Epithelial cell of proximal tubule (primary cell): ENCODE measurements around the gene SAMD15. TPM values are rescaled to one million over a fixed set of nuclear protein-coding genes. Genes with fewer than 3 reads are reported as not detected.

Experiments
- DNase-seq: peaks from one replicate; pipeline ENCODE4 v3.0.0-alpha.2; 2011; ENCODE audit warnings: low read depth
- H3K4me3 ChIP-seq: 2 replicates; pipeline ENCODE4 v1.5.1; 2011; ENCODE audit warnings: low read depth, mild to moderate bottlenecking, low read length
- total RNA-seq: library from RNA; depleted of rRNA; stranded (reverse); fragments of >200 nt; gene quantifications from 2 replicates; pipeline ENCODE4 v1.2.3, GENCODE V29; 2015
- TF ChIP-seq, protein P1 (sequence below): conservative IDR thresholded peaks from 2 replicates; pipeline ENCODE4 v1.5.1; 2012; ENCODE audit warnings: low read depth, mild to moderate bottlenecking, low read length

The SAMD15 gene
- total RNA-seq, 1 donor from 2014 or later = 0.40 TPM

DNA sequence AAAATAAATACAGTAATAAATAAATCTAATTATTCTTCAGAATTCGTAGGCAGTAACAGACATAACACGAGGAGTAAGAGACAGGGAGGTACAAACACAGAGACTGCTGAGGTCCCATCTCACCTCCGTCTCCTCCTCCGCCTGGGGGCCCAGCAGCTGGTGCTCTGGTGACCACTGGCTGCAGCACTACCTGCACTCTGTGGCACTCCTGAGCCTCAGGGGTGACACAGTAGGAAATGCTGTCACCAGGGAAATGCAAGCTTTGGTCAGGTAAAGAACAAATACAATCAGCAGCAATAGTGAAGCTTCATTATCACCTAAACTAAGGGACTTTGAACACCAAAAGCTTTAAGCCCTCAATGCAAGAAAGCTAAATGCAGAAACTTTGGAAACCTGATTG lies 36.8 kb upstream of the SAMD15 start:
- TF ChIP-seq, protein P1, sequence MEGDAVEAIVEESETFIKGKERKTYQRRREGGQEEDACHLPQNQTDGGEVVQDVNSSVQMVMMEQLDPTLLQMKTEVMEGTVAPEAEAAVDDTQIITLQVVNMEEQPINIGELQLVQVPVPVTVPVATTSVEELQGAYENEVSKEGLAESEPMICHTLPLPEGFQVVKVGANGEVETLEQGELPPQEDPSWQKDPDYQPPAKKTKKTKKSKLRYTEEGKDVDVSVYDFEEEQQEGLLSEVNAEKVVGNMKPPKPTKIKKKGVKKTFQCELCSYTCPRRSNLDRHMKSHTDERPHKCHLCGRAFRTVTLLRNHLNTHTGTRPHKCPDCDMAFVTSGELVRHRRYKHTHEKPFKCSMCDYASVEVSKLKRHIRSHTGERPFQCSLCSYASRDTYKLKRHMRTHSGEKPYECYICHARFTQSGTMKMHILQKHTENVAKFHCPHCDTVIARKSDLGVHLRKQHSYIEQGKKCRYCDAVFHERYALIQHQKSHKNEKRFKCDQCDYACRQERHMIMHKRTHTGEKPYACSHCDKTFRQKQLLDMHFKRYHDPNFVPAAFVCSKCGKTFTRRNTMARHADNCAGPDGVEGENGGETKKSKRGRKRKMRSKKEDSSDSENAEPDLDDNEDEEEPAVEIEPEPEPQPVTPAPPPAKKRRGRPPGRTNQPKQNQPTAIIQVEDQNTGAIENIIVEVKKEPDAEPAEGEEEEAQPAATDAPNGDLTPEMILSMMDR = no peak
- DNase-seq = no peak
- H3K4me3 ChIP-seq = no peak overlapping the region

GRCh38 chr14:77342726-77343397 lies 34.3 kb upstream of the SAMD15 start:
- no peak for DNase-seq
- TF ChIP-seq, protein P1 = no peak
- no peak overlapping the region for H3K4me3 ChIP-seq

DNA sequence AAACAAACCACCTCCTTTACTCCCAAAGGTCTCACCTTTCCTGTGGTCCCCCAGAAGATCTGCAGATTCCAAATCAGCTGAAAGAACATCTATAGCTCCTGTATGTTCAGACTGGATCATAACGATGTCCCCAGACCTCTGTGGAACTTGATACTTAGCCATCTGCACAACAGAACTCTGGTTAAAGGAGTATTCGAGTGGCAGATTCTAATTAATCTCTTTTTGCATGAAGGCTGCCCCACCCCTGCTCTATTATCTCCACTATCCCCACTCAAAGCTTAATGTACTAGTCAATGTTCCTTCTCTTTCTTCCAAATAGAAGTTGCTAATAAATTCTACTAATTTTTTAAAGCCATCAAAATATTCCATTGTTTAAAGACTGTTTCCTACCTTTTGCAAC lies 33.5 kb upstream of the SAMD15 start:
- TF ChIP-seq, protein P1 = no peak

DNA sequence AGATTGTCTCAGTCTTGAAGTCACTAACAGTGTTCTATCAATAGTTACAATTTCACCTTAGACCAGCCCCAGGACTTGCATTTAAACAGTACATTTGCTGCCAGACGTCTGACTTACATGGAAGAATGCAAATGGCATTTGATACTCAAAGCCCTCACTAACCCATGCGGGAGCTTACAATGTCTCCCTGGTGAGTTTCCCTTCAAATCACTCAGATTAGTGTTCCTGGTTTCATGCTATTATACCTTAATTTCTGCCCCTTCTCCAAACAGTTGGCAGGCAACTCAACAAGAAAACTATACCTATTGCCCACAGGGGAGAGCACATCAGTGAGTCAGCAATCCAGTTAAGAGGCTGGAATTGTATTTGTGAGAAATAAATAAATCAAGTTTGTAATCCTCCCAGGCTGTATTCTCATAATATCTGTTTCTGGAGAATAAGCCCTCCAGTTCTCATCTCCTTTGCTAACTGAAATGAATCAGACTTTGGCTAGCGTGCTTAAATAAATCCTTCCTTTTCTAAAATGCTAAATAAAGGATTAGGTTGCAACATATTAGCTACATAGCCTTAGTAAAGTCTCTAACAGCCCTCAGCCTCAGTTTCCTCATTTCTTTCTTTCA lies 32.7 kb upstream of the SAMD15 start:
- DNase-seq = no peak
- TF ChIP-seq, protein P1 = no peak
- H3K4me3 ChIP-seq = no peak overlapping the region

More for the DNA sequence above, 33.5 kb upstream of the SAMD15 start:
- no peak for DNase-seq
- no peak overlapping the region for H3K4me3 ChIP-seq

DNA sequence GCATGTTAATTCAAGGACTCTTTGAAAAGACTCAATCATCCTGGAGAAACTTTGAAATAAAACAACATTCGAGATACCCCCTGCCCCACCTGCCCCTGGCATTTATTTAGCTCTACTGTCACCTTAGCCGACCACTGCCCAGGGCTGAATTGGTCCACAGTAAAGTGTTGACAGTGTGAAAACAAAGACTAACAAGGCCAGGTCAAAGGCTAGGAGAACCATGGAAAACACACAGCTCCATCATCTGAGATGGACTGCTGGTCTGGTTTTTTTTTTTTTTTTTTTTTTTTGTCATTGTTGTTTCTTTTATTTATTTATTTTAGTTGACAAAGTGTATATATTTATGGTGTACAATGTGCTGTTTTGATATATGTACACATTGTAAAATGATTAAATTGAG lies 30.7 kb upstream of the SAMD15 start:
- H3K4me3 ChIP-seq = no peak overlapping the region
- no peak for DNase-seq
- TF ChIP-seq, protein P1 = no peak

- H3K4me3 ChIP-seq = no peak overlapping the region
- TF ChIP-seq, protein P1 = no peak
- DNase-seq = no peak
Observed at GRCh38 chr14:77347751-77348150, 29.4 kb upstream of the SAMD15 start.
